ENCODE measurements around the gene HSPBP1. TPM values are rescaled to one million over a fixed set of nuclear protein-coding genes. Genes with fewer than 3 reads are reported as not detected.

Gene HSPBP1
- total RNA-seq, 2 donors from 2014 or later = 26.8 to 26.9 TPM

- H3K27me3 ChIP-seq (replicated peaks; ENCODE audit: insufficient read depth) = no peaks in the 10 kb centered on the region
- no peak overlapping the region for H3K27ac ChIP-seq
- ATAC-seq (ENCODE audit: insufficient number of reproducible peaks, low FRiP score, low read depth) = no peak
- no peak for DNase-seq (ENCODE audit: low spot score)
- H3K4me3 ChIP-seq = no peak overlapping the region
- H3K36me3 ChIP-seq = peaks cover 6% of the 10 kb centered on the region
- no peak for TF ChIP-seq CTCF (IDR thresholded peaks at IDR 0.05)
- H3K9me3 ChIP-seq = no peaks in the 10 kb centered on the region
- no peaks in the 10 kb centered on the region for H3K4me1 ChIP-seq (ENCODE audit: control insufficient read depth in 1 of 2, low read depth in 2 of 2)
These were observed 13.5 kb downstream of the HSPBP1 start for GRCh38 chr19:55266404-55266803.

GRCh38 chr19:55265723-55266386 is 14.1 kb downstream of the HSPBP1 start:
- Histone ChIP-seq H3K4me1 (ENCODE audit: control insufficient read depth in 1 of 2, low read depth in 2 of 2) (no peaks in the 10 kb centered on the region), H3K4me3 (no peak overlapping the region), H3K9me3 (no peaks in the 10 kb centered on the region), H3K27me3 (replicated peaks; ENCODE audit: insufficient read depth) (no peaks in the 10 kb centered on the region), H3K36me3 (peaks cover 6% of the 10 kb centered on the region), H3K27ac (no peak overlapping the region)
- DNase-seq (ENCODE audit: low spot score) = no peak
- TF ChIP-seq CTCF (IDR thresholded peaks at IDR 0.05) = no peak
- no peak for ATAC-seq (ENCODE audit: insufficient number of reproducible peaks, low FRiP score, low read depth)

GRCh38 chr19:55265173-55265572 is 14.7 kb downstream of the HSPBP1 start:
- H3K4me3 ChIP-seq = no peak overlapping the region
- H3K36me3 ChIP-seq = peaks cover 6% of the 10 kb centered on the region
- no peak for TF ChIP-seq CTCF (IDR thresholded peaks at IDR 0.05)
- H3K27me3 ChIP-seq (replicated peaks; ENCODE audit: insufficient read depth) = no peaks in the 10 kb centered on the region
- H3K27ac ChIP-seq = no peak overlapping the region
- no peak for DNase-seq (ENCODE audit: low spot score)
- ATAC-seq (ENCODE audit: insufficient number of reproducible peaks, low FRiP score, low read depth) = no peak
- no peaks in the 10 kb centered on the region for H3K9me3 ChIP-seq
- H3K4me1 ChIP-seq (ENCODE audit: control insufficient read depth in 1 of 2, low read depth in 2 of 2) = peaks cover 0 to 2% of the 10 kb centered on the region in 2 donors

GRCh38 chr19:55264531-55264930 is 15.4 kb downstream of the HSPBP1 start:
- DNase-seq (ENCODE audit: low spot score) (no peak), ATAC-seq (ENCODE audit: insufficient number of reproducible peaks, low FRiP score, low read depth) (no peak)
- H3K4me3 ChIP-seq = no peak overlapping the region
- H3K4me1 ChIP-seq (ENCODE audit: control insufficient read depth in 1 of 2, low read depth in 2 of 2) = peaks cover 5 to 9% of the 10 kb centered on the region in 2 donors
- H3K27me3 ChIP-seq (replicated peaks; ENCODE audit: insufficient read depth) = no peaks in the 10 kb centered on the region
- H3K36me3 ChIP-seq = peaks cover 6% of the 10 kb centered on the region
- H3K9me3 ChIP-seq = no peaks in the 10 kb centered on the region
- H3K27ac ChIP-seq = no peak overlapping the region
- no peak for TF ChIP-seq CTCF (IDR thresholded peaks at IDR 0.05)

GRCh38 chr19:55262359-55262758 is 17.6 kb downstream of the HSPBP1 start:
- Histone ChIP-seq H3K9me3 (no peaks in the 10 kb centered on the region), H3K4me1 (ENCODE audit: control insufficient read depth in 1 of 2, low read depth in 2 of 2) (peaks cover 8 to 14% of the 10 kb centered on the region in 2 donors), H3K4me3 (no peak overlapping the region), H3K27me3 (replicated peaks; ENCODE audit: insufficient read depth) (no peaks in the 10 kb centered on the region), H3K27ac (no peak overlapping the region), H3K36me3 (peaks cover 6% of the 10 kb centered on the region)
- DNase-seq (ENCODE audit: low spot score) (no peak), ATAC-seq (ENCODE audit: insufficient number of reproducible peaks, low FRiP score, low read depth) (no peak)
- no peak for TF ChIP-seq CTCF (IDR thresholded peaks at IDR 0.05)
